HG03457 (cell line): Measurements from ENCODE around the gene LGR6.
A peak's percentile ranks its signal among the peaks of the same experiment; 100 is the strongest.
"Not testable (repeated sequence)": the region's sequence is repeated elsewhere in the genome, so short reads cannot be mapped to it uniquely, and the experiment has no call there.

Experiments used
- ATAC-seq: cut with Tn5 transposase; IDR thresholded peaks from one replicate; pipeline ENCODE4 v1.9.1; 2021; ENCODE audit warnings: moderate number of reproducible peaks; ENCODE audit not compliant: unreplicated experiment

LGR6 gene

DNA sequence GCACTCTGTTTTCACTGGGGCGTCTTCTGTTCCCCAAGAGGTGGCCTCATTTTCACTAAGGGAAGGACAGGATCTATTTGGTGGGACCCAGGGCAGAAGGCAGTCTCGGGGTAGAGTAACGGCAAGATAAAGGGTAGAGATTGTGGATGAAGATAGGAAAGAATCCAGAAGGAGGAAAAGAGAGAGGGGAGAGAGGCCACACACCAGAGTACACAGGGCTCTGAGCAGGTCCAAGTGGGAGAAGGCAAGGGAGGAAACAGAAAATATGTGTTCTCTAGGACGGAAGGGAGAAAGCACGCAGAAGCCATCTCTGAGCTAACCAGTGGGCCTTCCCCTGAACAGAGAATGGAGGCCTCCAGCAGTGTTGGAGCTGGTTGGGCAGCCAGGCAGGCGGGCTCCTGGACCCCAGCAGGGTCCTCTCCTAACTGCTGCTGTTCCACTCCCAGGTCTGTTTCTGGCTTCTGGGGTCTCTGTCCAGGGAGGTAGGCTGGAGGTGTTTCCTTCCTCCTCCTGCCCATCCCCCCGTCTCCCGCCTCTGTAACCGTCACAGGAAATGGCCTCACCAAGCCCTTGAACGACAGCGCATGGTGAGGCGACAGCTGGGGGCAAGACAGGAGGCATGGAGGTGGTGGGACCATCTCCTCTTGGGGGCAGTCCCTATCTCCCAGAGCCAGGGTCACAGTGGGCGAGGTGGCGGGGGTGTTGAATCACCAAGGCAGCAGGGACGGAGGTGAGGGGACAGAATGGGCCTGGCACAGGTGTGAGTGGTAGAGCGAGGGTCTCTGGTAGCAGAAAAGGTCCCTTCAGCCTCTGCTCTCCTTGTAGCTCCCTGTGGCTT is 33.8 kb upstream of the LGR6 start:
- ATAC-seq, result no peak

DNA sequence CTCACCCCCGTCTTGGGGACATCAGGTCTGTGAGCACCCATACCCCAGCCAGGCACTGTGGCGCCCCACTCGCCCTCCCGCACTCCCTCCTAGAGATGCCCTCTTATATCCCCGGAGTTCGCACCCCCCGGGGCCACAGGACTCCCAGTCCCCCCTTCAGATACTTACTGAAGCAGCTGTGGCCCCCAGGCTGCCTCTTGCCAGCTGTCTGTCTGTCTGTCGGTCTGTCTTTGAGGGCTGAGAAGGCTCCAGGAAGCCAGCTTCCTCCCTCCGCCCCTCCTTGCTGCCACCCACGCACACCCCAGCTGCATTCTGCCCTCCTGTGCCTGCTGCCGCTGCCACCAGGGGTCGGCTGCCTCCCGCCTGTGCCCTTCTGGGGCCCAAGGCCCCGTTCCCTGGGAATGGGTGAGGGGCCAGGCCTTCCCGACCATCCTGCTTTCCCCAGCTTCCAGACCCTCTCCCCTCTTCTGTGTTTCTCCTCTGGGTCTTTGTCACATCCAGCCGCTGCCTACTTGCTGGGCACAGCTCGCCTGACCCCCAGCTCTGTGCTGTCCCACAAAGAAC is 33.1 kb upstream of the LGR6 start, which contains the start of gene PTPN7:
Gene PTPN7 (minus strand): TSS at position 226 of the 564 bp plus-strand sequence. CDS start 1,200 bp downstream, outside the sequence.
- peak; percentile 47 for ATAC-seq

DNA sequence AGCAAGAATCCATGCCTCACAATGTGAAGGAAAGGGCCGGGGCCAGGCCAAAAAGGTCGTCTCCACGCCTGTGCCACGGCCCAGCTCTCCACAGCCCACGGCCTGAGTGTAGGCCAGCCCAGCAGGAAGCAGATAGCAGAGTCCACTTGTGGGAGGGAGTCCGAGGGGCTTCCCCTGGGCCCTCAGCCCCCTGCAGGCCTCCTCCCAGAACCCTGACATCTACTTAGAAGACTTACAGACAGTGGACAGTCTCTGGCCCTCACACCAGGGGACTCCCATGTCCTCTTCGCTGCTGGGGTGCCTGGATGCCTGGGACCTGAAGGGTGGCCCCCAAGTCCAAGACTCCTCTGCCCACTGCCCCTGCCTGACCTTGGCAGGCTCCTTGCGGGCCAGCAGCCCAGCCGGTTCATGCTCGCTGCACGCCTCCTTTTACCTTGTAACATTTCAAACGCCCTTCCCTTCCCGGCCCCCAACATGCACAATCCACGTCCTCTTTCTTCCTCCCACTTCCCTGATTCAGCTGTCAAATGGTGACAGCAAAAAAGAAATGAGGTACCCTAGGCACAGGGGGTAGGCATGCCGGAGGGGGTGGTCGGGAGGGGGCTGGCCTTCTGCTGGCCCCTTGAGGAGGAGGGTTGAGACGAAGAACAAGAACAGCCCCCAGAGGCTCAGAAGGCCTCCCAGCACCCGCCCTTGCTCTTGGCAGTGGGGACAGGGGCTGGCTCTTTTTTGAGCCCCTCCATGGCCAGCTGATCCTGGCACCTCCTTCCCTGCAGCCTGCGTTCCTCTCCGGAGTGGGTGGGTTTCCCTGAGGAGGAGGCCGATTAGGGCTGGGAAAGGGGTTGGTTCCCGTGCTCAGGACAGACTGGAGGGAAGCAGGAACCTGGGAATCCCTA is 32.2 kb upstream of the LGR6 start:
- no peak for ATAC-seq

DNA sequence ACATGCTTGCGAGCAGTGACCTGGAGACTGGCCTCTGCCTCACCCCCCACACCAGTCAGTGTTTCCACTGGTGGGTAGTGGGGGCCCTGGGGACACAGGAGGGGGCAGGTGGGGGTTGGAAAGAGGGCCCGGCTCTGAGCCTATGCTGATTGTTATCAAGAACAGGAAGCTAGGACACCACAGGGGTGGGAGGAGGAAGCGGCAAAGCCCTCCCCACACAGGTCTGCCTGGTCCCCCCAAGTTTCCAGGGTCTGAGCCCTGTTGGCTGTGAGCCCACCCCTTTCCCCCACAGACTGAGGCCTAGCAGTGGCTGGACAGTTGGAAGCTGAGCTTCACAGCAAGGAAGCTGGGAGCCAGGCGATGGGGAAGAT is 31.6 kb upstream of the LGR6 start:
- ATAC-seq, result no peak

DNA sequence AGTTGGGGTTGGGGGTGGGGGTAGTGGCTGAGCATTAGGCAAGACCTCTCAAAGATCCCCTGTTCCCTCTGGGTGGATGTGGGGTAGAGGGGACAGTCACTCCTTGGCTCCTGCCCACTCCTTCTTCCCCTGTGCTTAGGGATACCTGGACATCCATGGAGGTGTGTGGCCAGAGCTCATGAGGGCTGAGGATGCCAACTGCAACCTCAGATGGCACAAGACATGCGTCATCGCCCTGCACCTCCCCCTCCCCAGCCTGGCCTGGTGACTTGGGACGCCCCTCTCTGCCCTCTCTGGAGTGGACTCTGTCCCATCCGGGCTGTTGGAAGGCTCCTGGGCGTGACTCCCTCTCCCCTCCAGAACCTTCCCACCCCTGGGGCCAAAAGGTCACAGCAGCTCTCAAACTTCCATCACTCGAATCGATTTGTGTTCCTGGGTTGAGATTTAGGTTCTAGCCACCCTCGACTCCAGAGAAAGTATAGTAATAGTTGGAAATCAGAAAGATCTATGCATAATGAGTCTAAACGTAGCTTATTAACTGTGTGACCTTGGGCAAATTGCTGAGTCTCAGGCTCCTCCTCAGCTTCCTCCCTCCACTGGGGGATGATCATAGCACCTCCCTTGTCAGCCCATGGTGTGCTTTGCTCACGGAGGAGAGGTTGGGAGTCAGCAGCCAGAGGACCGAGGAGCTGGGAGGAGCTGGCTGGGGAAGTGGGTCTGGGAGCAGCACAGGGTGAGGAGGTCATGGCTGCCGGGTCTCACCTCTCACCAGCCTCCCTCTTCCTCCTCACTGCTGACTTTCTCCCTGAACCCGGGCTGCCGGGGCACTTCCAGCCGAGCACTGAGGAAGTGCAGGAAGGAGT is 30.9 kb upstream of the LGR6 start:
- ATAC-seq, result no peak

DNA sequence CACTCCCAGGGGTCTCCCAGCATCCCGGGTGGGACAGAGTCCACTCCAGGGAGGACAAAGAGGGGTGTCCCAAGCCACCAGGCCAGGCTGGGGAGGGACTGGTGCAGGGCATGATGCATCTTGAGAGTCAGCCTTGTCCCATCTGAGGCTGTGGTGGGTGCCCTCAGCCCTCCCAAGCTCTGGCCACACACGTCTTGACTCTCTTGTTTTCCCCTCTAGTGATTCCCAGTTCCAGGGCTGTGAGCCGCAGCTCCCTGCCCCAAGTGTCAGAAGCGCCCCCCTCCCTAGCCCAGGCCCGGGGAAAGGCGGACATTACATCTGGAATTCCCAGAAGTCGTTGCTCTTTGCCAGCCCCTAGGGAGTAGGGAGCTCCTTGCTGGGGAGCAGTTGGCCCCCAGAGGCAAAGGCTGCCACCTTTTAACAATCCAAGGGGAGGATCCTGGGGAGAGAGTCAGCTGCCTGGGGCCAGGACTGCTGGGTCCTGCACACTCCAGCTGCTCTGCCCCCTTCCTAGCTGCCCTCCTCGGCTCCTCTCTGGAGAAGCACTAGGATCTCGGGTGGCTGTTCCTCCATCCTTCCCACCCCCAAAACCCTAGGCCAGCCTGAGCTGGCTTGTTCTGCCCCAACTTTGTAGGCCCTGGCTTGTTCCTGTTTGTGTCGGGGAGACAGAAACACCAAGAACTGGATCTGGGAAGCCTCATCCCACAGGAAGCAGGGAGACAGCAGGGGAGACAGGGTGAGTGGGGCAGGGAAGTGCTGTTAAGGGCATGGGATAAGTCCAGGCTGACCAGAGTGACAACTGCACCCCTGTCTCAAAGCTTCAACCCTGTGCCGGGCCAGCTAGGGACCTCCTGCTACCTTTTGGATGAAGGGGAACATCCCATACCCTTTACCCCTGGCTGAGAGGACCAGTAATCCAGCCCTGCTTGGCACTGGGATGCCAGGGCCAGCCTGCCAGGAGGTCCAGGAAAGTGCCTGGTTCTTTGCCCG is 30.0 kb upstream of the LGR6 start:
- ATAC-seq, result no peak

DNA sequence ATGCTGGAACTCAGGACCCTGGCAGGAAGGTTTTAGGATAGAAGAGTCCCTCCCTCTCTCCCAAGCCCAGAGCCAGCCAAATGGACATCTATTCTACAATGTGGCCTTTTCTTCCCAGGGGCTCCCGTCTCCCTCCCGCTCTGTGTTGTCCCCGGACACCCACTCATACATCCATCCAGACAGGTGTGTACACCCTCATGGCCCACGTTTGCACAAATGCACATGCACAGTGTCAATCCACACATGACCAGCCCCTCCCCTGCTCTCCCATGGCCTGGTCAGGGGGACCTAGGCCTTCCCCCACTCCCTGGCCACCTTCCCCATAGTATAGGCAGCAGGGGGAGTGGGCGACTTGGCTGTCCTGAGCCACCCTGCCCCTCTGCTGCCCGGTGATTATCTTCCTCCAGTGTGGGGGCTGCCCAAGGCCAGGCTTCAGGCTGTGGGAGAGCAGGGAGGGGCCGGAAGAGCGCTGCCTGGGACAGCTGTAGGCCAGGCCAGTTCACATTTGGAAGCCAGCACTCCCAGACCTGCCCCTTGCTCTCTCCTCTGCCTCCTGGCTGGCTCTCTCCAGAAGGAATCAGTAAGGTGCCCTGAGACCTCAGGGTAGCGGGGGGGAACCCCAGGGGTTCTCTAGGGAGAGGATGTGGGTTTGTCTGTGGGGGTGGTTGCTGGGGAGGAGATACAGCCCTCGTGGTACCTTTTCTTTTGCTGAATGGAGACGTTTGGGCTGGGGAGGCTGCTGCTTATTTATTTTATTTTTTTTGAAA is 29.1 kb upstream of the LGR6 start:
- peak; percentile 40 for ATAC-seq

DNA sequence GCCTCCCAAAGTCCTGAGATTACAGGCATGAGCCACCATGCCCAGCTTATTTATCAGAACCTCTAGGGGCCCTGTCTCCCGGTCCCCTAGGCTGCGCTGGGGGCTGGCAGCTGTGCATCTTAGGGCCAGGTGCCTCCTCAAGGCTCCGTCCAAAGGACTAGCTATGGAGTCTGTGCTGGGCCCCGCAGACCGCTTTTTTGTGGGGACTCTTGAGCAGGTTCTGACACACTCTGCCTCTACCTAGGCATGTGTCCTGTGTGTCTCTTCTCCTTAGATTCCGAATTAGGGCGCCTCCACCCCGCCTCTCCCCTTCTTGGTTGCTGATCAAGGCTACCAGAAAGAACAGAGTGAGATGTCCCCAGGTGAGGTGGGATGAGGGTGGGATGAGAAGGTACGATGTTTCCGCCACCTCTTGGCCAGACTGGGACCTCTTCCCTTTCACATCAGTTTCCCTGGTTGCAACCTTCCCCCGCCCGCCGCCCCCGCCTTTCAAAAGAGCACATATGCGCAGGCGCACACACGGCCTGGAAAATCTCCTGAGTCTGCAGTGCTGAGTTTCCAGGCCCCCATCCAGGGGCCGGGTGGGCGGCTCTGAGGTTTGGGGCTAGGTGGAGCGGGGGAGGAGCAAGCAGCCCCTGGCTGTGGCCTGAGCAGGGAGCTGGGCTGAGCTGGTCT is 28.2 kb upstream of the LGR6 start:
- ATAC-seq, result no peak

DNA sequence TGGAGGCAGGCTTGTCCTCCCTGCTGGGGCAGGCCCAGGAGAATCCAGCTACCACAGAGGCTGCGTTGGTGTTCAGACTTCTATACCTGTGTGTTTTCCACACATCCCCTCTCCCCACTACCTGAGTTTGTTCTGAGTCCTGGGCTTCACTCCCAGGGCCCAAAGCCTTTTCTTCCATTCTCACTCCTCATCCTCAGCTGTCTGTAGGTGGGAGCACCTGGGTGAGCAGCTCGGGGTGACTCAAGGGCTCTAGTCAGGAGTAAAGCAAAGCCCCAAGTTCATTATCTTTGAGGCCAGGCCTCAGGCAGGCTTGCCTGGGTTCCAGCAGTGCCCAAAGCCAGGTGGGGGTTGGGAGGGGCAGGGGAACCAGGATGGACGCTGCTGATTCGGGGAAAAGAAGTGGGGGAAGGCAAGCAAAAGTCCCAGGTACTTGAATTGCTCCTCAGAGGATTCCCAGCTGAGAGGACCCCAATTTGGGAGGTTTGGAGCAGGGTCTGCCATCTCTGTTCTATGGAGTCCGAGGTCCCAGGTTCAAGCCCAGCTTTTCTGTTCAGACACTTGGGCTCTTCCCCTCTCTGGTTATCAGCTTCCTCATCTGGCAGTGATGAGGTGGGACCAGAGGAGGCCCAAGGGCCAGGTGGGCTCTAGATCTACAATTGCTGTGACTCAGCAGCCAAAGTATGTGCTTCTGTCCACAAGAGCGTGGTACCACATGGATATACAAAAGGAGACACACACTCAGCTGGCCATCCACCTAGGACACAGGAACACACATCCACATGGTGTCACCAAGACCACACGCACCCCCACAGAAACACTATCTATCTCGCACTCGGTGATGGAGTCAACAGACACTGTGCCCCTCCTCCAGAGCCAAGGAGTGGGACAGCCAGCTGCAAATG is 27.4 kb upstream of the LGR6 start:
- no peak for ATAC-seq

DNA sequence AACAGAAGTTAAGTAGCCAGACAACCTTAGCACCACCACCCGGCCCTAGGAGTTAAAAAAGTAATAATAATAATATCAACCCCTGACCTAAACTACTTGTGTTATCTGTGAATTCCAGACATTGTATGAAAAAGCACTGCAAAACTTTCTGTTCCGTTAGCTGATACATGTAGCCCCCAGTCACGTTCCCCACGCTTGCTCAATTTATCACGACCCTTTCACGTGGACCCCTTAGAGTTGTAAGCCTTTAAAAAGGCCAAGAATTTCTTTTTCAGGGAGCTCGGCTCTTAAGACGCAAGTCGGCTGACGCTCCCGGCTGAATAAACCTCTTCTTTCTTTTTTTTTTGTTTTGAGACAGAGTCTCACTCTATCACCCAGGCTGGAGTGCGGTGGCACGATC is 26.5 kb upstream of the LGR6 start:
- ATAC-seq, result not testable (repeated sequence)

DNA sequence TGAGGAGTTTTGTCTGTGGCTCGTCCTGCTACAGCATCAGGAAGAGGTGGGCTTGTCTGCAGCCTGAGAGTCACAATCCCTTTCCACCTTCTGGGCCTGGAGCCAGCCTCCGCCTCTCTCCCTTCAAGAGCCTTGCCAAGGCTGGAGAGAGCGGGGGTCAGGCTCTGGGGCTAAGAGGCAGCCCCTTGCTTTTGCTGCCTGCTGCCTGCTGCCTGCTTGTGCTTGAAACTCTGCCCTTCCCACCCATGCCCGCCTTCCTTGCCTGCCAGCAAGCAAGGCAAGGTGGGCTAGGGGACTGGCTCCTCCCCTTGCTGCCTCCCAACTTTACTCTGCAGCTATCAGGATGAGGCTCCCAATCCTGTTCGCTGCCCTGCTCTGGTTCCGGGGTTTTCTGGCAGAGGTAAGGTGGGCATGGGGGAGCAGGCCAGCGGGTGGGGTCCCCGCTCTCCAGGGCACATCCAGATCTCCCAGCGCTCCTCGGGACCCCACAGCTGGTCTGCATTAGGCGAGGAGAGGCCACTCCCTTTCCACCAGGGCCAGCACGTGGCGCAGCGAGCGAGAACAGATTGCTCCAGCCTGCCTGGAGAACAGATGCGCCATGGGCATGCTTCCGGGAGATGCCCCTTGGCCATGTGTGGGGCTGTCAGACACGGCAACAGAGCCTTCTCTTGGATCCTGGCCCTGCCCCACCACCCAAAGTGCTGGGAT is 25.7 kb upstream of the LGR6 start:
- ATAC-seq, result no peak

DNA sequence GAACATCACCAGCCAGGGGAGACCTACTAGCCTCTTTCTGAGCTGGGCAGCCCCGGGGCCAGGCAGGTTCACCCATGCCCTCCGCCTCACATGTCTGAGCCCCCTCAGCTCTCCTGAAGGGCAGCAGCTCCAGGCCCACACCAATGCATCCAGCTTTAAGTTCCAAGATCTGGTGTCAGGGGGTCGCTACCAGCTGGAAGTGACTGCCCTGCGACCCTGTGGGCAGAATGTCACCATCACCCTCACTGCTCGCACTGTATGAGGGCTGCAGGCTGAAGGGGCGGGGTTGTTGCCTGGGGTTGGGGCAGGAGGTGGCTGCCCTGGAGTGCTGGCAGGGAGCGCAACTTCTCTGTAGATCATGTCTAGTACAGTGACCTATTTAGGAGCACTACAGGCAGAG is 24.7 kb upstream of the LGR6 start:
- ATAC-seq, result no peak

DNA sequence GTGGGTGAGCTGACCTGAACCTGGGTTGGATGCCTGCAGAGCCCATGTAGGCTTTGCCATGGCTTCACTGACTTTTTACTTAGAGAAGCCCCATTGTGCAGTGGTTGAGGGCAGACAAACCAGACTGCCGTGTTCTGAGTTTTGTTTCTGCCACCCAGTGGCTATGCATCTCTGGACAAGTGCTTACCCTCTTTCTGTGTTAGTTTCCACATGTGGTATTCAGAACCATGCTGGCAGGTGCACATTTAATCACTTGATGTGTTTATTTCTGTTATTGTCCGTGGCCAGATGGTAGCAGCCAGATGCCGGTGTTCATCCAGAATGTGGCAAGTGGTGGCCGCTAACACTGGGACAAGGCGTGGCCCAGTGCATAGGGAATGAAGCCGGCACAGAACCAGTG is 22.9 kb upstream of the LGR6 start:
- ATAC-seq, result no peak

DNA sequence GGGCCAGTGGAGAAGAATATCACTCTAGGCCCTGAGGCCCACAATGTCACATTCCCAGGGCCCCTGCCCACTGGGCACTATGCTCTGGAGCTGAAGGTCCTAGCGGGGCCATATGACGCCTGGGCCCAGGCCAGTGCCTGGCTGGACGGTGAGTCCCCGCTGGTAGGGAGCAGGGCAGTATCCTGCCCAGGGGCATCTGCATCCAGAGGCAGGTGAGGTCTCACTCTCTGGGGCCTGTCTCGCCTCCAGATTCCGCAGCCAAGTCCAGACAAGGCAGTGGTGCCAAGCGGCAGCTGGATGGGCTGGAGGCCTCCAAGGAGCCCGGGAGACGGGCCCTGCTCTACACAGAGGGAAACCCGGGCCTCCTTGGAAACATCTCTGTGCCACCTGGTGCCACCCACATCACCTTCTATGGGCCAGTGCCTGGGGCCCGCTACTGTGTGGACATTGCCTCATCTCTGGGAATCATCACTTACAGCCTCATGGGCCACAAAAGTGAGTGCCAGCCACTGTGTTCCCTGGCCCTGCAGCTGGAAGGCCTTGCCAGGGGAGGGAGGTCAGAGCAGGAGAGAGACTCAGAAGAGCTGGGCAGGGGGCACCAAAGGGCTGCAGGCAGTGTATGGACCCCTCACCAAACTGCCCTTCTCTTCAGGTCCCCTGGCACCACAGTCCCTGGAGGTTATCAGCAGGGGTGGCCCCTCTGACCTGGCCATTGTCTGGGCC is 22.1 kb upstream of the LGR6 start:
- no peak for ATAC-seq

DNA sequence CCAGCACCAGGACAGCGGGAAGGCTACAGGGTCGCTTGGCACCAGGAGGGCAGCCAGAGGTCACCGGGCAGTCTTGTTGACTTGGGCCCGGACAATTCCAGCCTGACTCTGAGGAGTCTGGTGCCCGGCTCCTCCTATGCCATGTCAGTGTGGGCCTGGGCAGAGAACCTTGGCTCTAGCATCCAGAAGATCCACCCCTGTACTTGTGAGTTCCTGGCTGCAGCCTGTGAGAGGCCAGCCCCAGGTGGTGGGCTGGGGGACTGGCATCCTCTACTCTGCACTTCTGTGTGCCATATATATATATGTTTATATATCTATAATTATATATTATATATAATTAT is 21.6 kb upstream of the LGR6 start:
- ATAC-seq, result no peak

DNA sequence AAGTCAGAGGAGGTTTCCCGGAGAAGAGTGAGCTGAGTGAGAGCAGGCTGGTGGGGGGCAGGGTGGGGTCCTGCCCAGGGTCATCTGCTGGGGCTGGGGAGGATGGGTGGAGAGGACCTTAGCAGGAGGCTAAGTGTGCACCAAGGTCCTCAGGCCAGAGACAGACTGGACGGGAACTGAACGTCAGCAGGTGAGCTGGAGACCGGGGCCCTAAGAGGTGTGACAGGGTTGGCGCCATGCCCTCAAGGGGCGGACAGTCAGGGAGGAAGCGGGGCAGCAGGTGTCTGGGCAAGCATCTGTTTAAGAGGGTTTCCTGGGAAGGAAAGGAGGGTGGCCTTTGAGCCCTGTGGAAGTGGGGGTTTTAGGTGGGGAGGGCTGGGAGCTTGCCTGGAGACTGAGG is 19.6 kb upstream of the LGR6 start:
- ATAC-seq, result no peak
